COLO668 (cell line): ENCODE data around the gene TMEM132D.

ENCODE experiments used
- DNase-seq: peaks from one replicate; lab custom pipeline; 2025; ENCODE audit not compliant: unreplicated experiment; lab: John Stamatoyannopoulos, UW

TMEM132D gene

DNA sequence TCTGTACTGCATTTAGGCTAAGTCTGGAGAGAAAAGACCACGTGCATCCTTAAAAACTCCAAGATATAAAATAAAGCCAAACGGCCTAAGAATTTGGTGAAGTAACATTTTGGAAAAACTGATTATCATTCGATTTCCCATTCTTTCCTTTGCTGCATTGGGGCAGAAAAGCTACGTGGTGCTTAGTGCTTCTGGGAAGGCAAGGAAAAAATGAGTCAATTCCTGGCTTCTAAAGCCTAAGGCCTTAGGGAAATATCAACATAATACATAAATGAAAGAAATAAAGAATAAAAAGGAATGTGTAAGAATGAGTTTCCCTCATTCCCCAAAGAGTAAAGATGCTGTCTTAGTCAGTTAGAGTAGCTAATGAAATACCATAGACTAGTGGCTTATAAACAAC is 530.1 kb downstream of the TMEM132D start:
- DNase-seq, result no peak

DNA sequence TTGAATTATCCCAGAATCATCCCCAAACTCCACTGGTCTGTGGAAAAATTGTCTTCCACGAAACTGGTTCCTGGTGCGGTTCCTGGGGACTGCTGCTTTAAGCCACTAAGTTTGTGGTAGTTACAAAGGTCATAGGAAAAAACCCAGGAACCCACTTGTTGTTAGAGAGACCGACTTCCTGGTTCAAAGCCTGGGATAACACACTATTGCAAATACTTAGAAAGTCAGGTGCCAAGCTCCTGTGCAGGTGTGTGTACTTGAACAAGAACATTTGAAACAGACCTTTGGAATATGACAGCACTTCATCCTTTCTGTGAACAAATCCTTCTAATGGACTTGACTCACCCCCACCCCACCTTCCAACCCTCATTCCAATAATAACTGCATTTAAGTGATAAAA is 530.9 kb downstream of the TMEM132D start:
- no peak for DNase-seq

DNA sequence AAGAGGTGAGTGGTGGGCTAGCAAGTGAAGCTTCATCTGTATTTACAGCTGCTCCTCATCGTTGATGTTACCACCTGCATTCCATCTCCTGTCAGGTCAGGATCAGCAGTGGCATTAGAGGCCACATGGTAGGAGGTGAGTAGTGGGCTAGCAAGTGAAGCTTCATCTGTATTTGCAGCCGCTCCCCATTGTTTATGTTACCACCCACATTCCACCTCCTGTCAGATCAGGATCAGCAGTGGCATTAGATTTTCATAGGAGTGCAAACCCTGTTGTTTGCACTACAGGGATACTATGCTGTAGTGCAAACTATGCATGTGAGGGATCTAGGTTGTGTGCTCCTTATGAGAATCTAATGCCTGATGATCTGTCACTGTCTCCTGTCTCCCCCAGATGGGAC is 531.5 kb downstream of the TMEM132D start:
- no peak for DNase-seq

DNA sequence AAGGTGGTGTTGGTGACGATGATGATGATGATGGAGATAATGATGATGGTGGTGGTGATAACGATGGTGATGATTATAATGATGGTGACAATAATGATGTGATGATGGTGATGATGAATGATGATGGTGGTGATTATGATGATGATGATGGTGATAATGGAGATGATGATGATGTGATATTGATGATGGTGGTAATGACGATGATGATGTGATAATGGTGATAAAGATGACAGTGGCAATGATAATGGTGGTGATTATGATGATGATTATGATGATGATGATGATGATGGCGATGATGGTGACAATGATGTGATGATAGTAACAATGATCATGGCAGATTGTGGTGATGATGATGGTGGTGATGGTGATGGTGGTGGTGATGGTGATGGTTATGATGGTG is 532.6 kb downstream of the TMEM132D start:
- no peak for DNase-seq

DNA sequence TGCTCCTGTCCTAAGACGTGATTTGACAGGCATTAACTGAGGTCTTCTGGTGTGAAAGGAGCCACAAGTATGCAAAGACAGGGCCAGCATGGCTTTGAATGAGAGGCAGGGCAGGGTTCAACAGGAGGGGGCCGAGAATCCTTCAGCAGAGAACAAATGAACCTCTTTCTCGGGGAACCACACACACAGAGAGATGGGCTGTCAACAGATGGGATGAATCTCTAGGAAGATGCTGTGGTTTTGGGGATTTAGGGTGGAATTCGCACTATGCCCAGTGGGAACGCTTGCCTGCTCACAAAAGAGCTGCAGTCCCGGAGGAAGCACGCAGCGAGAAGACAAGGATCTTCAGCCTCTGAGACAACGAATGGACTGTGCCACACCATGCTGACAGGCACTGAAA is 537.2 kb downstream of the TMEM132D start:
- no peak for DNase-seq

DNA sequence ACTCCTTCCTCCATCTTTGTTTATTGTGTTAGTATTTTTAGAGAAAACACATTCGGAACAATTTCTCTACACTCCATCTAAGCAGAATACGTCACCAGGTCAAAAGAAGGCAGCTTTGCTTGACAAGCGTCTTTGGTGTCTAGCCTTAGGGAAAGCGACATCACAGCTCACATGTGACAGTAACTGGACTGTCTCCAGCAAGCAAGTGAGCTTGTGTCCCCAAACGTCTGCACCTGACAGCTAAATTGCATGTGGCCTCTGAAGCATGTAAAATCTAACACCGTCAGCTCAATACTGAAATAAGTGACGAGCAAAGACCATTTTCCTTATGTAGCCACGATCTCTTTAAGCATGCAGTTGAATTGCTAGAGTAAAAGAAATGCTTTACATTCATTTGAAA is 540.8 kb downstream of the TMEM132D start:
- no peak for DNase-seq

DNA sequence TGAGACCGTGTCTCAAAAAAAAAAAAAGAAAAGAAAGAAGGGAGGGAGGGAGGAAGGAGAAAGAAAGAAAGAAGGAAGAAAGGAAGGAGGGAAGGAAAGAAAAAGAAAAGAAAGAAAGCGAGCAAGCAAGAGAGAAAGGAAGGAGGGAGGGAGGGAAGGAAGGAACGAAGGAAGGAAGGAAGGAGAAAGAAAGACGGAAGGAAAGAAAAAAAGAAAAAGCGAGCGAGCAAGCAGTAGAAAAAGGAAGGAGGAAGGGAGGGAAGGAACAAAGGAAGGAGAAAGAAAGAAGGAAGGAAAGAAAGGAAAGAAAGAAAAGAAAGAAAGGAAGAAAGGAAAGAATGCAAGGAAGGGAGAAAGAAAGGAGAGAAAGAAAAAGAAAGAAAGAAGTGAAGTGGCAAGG is 546.6 kb downstream of the TMEM132D start:
- no peak for DNase-seq

DNA sequence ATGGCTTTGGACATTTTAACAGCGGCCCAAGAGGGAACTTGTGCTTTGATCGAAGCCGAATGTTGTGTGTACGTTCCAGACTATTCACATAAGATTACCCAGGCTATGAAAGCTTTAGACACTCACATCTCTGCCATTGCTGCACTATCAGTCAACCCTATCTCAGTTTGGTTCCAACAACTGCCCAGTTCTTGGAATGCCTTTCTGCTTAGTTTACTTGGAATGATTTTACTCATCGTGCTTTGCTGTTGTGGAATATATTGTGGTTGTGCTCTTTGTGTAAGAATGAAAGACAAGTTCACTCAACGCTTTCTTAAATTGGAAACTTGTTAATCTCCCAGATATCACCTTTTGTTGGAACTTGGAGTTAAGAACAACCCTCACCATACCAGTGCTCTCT is 552.3 kb downstream of the TMEM132D start:
- DNase-seq, result no peak

DNA sequence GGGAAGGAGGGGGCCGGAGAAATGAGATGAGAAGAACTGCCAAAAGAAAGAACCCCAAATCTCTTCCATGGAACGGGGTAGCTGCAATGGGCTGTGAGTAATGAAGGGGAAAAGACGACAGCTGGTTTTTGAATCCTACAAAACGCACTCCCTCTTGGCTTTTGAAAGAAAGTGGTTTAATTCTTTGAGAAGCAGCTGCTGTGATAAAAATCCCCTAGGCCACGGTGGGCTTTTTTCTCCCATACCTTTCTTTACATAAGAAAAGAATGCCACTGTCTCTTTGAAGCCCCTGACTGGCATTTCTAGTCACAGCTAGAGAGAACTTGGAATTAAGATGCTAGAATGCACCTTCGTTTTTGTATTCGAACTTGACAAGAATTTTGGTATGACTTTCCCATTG is 564.5 kb downstream of the TMEM132D start:
- DNase-seq, result no peak

DNA sequence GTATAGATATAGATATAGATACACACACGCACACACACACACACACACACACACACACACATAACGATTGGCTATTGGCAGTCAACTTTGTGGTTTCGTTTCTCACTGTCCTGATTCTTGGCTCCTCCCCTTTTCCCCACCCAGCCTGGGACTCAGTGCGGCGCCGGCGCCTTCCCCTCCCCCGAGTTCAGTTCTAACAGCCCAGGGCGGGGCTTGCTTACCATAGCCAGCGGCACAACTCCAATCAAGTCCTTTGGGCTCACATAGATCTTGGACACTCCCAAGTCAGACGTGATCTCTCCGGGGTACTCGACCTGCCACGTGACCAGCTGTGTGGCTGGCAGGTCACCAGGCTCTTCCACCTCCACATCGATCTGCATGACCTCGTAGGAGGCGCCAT is 566.4 kb downstream of the TMEM132D start:
- DNase-seq, result no peak

DNA sequence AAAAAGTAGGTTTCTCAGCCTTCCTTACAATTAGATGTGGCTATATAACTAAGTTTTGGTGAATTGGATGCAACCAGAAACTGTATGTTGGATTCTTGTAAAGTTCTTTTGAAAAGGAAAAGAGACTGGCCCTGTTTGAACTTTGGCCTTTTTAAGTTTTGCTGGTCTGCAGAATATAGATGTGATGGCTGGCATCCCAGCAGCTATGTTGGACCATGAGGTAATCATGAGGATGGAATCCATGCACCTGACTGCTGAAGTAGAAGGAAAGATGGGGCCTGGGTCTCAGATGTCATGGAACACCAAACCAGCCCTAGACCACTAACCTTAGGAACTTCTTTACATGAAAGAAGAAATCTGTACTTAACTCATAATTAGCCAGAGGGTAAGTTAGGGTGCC is 568.1 kb downstream of the TMEM132D start:
- no peak for DNase-seq

DNA sequence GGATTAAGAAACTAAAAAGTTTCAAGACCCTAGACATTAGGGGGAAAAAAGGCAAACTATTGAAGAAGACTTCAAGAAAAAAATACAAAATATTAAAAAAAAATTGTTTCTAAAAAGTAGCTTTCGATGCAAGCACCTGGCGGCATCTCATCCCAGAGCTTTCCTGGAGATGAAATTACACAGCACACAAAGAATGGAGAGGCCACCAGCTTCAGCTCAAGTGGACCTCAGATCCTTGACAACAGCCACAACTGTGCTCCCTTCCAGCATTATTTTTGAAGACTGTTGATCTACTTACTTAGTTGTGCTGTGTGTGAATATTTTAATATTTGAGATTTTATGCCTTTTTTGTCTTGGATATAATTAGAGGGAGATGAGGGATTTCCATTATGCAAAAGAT is 571.5 kb downstream of the TMEM132D start:
- DNase-seq, result no peak

DNA sequence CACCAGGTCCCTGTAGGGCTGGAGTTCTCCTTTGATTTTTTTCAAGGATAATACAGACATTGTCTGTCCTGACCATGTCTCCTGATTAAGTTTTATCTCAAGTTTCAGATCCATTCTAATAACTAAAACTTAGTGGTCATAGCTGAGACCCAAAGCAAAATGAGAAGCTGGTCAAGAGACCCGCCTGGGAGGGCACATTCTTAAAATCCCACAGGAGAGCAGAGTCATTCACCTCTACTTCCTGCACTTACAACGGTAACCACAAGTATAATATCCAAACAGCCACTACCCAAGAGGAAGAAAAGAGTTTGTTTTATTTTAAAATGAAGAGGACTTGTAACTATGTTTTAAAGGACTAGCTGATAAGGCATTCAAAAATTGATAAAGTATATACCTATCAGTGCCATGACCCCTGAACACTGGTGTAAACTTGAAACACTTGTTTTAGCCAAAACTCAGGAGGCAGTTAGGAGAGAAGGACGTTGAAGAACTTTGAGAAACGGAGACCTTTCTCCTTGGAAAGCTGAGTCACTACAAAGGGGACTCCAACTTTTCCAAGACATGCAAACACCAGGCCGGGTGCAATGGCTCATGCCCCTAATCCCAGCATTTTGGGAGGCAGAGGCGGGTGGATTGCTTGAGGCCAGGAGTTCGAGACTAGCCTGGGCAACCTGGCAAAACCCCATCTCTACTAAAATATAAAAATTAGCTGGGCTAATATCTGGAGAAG is 572.3 kb downstream of the TMEM132D start:
- DNase-seq, result no peak

DNA sequence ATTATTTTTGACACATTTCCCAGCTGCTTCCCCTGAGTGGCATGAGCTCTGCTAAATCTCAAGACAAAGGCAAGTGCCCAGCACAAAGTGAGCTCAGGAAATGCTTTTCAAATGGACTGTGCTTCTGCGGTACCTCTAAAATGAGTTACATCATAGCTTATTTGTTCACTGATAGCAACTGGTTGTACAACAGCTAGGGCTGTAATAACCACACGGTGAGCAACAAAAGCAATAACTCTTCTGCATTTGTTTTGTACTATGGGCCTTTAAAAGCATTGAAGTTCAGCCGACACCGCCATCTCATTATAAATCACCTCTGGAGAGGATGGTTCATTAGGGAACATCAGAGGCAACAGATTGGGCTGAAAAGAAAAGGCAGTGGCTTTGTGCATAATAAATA is 575.6 kb downstream of the TMEM132D start:
- DNase-seq, result no peak

DNA sequence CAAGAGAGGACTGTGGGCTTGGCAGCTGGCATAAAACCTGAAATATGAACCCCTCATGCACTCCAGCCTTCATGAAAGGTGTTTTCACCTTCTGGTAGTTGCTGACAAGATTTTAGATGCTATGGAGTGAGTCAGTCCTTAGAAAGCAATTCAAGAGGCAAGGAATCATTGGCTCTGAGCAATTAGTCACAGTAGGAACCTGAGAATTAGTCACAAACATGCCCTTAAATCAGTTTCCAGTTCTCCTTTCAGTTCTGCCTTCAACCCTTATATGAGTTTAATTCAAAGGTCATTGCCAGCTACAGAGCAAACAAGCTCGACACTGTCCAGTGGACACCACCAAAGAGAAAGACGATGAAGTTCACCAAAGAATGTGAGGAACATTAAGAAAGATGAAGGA is 578.3 kb downstream of the TMEM132D start:
- no peak for DNase-seq

DNA sequence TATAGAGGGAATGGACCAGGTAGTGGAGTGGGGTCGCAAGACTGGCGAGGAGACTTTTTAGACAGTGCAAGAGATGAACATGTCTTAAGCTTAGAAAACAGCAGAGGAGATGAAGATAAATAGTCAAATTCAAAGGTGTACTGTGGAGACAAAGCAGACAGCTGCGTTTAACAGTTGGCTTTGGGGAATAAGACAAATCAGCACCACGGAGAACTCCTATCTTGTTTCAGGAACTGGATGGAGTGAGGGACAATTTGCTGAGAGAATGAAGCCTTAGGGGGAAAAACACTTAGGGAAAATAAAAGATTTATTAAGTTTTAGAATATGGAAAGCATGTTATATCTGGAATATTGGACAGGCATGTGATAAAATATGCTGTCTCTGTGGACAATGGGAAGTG is 591.8 kb downstream of the TMEM132D start:
- DNase-seq, result no peak

DNA sequence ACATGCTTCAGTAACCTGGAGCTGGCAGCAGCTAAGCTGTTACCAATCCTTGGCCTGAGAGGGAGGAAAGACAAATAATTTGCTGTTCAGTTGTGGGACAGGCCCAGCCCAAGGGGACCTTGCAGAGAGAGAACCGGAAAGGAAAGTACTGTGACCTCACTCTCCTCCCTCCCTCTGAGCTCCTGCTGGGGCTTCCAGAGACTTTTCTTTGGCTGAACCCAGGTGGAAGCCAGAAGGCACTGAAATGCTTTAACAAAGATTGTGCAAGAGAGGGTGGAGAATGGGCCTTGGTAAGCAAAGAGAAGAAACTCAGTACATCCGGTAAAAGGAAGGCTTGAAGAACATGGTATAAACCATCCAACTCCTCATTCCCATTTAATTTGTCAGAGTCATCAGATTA is 593.5 kb downstream of the TMEM132D start:
- no peak for DNase-seq

DNA sequence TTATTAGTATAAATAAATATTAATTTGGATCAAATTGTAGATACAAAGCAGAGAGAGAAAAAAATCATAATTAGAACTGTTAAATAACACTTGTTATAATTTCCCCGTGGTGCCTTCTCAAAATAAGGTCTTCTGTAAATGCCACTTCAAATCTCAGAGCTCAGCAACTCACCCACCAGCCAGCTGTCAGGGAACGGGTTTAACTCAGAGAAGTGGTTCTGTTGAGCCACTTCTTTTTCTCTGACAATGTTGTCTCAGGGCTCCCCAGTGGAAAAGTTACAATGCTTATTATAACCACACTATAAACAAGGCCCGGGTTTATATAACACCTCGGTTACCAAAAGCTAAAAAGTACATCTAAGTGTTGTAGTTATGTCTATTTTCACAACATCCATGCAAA is 598.0 kb downstream of the TMEM132D start:
- DNase-seq, result no peak

DNA sequence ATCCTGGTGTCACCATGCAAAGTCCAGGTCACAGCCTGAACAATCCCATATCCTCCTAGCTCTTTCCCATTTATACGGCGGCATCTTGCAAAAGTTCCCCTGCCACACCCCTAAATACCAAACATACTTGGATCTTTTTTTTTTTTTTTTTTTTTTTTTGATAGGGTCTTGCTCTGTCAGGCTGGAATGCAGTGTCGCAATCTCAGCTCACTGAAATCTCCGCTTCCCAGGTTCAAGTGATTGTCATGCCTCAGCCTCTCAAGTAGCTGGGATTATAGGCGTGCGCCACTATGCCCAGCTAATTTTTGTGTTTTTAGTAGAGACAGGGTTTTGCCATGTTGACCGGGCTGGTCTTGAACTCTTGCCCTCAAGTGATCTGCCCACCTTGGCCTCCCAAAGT is 599.3 kb downstream of the TMEM132D start:
- no peak for DNase-seq

DNA sequence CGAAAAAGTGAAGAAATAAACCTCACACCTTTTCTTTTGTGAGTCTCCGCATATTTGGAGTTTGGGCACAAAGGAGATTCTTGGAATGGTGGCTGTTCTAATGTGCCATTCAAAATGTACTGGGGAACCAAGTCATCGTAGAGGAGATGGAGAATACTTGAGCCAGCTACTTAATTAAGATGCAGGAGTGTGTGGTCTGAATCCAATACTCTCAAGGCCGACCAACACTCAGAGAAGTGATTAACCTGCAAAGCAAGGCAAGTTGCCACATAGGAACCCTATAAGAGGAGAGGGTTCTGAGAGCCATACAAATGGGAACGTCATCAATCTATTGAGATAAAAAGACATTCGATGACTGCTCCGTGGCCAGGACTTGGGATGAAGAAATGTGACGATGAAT is 603.8 kb downstream of the TMEM132D start:
- DNase-seq, result no peak

DNA sequence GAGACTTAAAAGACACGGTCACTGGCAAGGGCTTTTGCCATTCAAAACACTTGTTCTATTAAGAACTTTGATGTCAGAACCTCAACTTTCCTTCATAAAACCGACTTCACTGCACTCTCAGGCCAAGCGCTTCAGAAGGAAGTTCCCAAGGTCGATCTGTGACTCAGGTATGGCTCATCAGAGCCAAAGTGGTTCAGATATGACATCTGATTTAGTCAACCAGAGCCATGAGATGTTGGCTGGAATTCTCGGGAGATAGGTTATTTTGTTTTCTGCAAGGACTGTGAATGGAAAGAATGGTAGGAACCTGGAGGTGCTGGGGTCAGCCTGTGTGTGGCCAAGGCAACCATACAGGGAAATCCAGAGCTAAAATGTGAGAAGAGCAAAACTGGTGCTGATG is 604.9 kb downstream of the TMEM132D start:
- no peak for DNase-seq

DNA sequence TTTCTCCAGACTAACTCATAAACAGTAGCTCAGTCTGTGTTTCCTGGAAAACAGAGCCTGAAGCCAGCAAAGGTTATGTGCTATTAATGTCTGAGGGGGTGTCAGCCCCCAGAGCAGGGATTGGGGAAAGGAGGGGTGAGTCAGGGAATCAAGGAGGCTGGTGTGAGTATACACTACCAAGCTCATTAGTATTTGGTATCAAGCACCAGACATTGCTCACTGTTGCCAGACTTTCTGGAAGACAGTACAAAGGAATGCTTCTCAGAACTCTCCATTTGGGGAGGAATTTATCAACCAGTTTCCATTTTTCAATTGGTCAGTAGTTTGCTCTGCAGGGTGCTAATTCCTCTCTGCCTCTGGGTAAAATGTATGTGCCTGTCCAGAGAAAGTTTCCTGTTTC is 607.2 kb downstream of the TMEM132D start:
- DNase-seq, result no peak

DNA sequence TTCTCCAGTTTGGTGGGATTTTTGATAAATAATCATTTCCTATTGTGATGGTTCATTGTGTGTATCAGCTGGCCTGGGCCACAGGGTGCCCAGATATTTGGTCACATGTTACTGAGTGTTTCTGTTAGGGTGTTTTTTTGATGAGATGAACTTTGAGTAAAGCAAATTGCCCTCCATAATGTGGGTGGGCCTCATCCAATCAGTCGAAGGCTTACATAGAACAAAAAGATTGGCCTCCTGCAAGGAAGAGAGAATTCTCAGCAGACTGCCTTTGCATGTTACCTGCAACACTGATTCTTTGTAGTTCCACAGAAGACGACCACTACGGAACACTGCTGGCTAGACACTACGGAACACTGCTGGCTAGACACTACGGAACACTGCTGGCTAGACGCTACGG is 609.0 kb downstream of the TMEM132D start:
- DNase-seq, result no peak

DNA sequence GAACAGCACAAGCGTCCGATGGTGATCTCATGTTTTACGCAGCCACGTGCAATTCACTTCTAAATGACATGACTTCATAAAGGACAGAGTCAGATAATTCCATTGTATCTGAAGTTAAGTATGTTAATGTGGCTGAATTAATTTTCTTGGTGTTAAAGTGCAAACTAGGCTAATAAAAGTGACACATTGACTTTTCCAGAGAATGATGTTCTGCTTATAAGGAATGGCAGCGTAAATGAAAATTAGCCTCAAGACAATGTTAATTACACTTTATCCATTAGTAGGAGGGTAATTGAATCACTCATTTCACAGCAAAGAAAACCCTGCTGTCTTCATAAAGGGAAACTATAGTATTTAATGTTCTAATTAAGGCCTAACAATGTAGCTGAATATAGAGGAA is 624.1 kb downstream of the TMEM132D start:
- DNase-seq, result no peak
